ENCODE data around the gene MKX.

Gene MKX

GRCh38 chr10:27742195-27743011 lies 3.2 kb downstream of the MKX start:
- DNase-seq (ENCODE audit: low read depth, low spot score), result no peak

- no peak for DNase-seq (ENCODE audit: low read depth, low spot score)
Measured at GRCh38 chr10:27741173-27742091, 4.2 kb downstream of the MKX start.

GRCh38 chr10:27736396-27736795 lies 9.2 kb downstream of the MKX start:
- DNase-seq (ENCODE audit: low read depth, low spot score), result no peak

GRCh38 chr10:27730041-27730440 lies 15.6 kb downstream of the MKX start:
- DNase-seq (ENCODE audit: low read depth, low spot score), result no peak

GRCh38 chr10:27728338-27728737 lies 17.3 kb downstream of the MKX start:
- DNase-seq (ENCODE audit: low read depth, low spot score), result no peak

- DNase-seq (ENCODE audit: low read depth, low spot score), result no peak
Measured at GRCh38 chr10:27724287-27724686, 21.3 kb downstream of the MKX start.

GRCh38 chr10:27723436-27723835 lies 22.2 kb downstream of the MKX start:
- no peak for DNase-seq (ENCODE audit: low read depth, low spot score)

GRCh38 chr10:27720529-27720928 lies 25.1 kb downstream of the MKX start:
- no peak for DNase-seq (ENCODE audit: low read depth, low spot score)

GRCh38 chr10:27719052-27719451 lies 26.6 kb downstream of the MKX start:
- DNase-seq (ENCODE audit: low read depth, low spot score), result no peak

GRCh38 chr10:27717861-27718260 lies 27.8 kb downstream of the MKX start:
- DNase-seq (ENCODE audit: low read depth, low spot score), result no peak

GRCh38 chr10:27717224-27717623 lies 28.4 kb downstream of the MKX start:
- no peak for DNase-seq (ENCODE audit: low read depth, low spot score)

- no peak for DNase-seq (ENCODE audit: low read depth, low spot score)
Measured at GRCh38 chr10:27716521-27716920, 29.1 kb downstream of the MKX start.

GRCh38 chr10:27715505-27715904 lies 30.1 kb downstream of the MKX start:
- DNase-seq (ENCODE audit: low read depth, low spot score), result no peak

GRCh38 chr10:27714349-27714748 lies 31.3 kb downstream of the MKX start:
- no peak for DNase-seq (ENCODE audit: low read depth, low spot score)

GRCh38 chr10:27713941-27714340 lies 31.7 kb downstream of the MKX start:
- DNase-seq (ENCODE audit: low read depth, low spot score), result no peak

GRCh38 chr10:27710014-27710413 lies 35.6 kb downstream of the MKX start:
- DNase-seq (ENCODE audit: low read depth, low spot score), result no peak

- no peak for DNase-seq (ENCODE audit: low read depth, low spot score)
Measured at GRCh38 chr10:27709304-27709703, 36.3 kb downstream of the MKX start.

GRCh38 chr10:27701938-27702537 lies 43.6 kb downstream of the MKX start:
- DNase-seq (ENCODE audit: low read depth, low spot score), result no peak

- no peak for DNase-seq (ENCODE audit: low read depth, low spot score)
Measured at GRCh38 chr10:27699776-27700175, 45.8 kb downstream of the MKX start.

GRCh38 chr10:27698961-27699360 lies 46.7 kb downstream of the MKX start:
- no peak for DNase-seq (ENCODE audit: low read depth, low spot score)

GRCh38 chr10:27696466-27696865 lies 49.2 kb downstream of the MKX start:
- no peak for DNase-seq (ENCODE audit: low read depth, low spot score)

GRCh38 chr10:27695706-27696105 lies 49.9 kb downstream of the MKX start:
- DNase-seq (ENCODE audit: low read depth, low spot score), result no peak

Data from brain pericyte (primary cell).